Panc1 (cell line): ENCODE measurements around the gene DCST2.

ENCODE experiments used
- CTCF ChIP-seq: fragments of 450-650 bp; IDR thresholded peaks from 2 replicates; pipeline ENCODE4 v1.5.1; 2017; ENCODE audit warnings: mild to moderate bottlenecking
- SIN3A ChIP-seq: IDR thresholded peaks from 2 replicates; pipeline ENCODE4 v1.6.1; 2012; ENCODE audit warnings: low read depth, mild to moderate bottlenecking, low read length, moderate library complexity, borderline replicate concordance; ENCODE audit not compliant: insufficient read depth
- TCF7L2 ChIP-seq: IDR thresholded peaks from 2 replicates; pipeline ENCODE4 v1.6.1; 2011; ENCODE audit warnings: mild to moderate bottlenecking, low read depth, low read length, inconsistent platforms

GRCh38 chr1:154987326-154987725 lies 46.3 kb downstream of the DCST2 start:
- TF ChIP-seq CTCF (no peak), SIN3A (no peak), TCF7L2 (no peak)
